B cell (primary cell): ENCODE measurements around the gene NRBP1. TPM values are rescaled to one million over a fixed set of nuclear protein-coding genes. Genes with fewer than 3 reads are reported as not detected.

ENCODE experiments used
- ATAC-seq: fragments of 200-7000 bp; cut with Tn5 transposase; one replicate; pipeline ENCODE4 v1.10.0; 2021; ENCODE audit warnings: low read depth, mild to moderate bottlenecking, moderate number of reproducible peaks, moderate library complexity
- CTCF ChIA-PET: fragments of 350-600 bp; sonication (Branson Sonifier 250); formaldehyde crosslinking; loops from one replicate; lab custom pipeline; 2021; ENCODE audit warnings: antibody characterized with exemption, inconsistent platforms; lab: Charles Lee
- POLR2A ChIA-PET: fragments of 350-600 bp; sonication (Branson Sonifier 250); formaldehyde crosslinking; loops from one replicate; lab custom pipeline; 2021; ENCODE audit warnings: antibody characterized with exemption; lab: Charles Lee
- DNase-seq: peaks from one replicate; pipeline ENCODE4 v3.0.0; 2013
- H2AFZ ChIP-seq: 2 replicates; pipeline ENCODE4 v1.6.1; 2012; ENCODE audit warnings: mild to moderate bottlenecking, low read depth, low read length; ENCODE audit not compliant: insufficient read depth, poor library complexity, severe bottlenecking
- H3K27ac ChIP-seq, 2 donors: 1 replicate in 1 of 2; 2 replicates in 1 of 2; pipeline ENCODE4 v1.5.1; 2012 to 2013; ENCODE audit warnings: low read length in 2 of 2, mild to moderate bottlenecking in 2 of 2, moderate library complexity in 1 of 2
- H3K27me3 ChIP-seq, 4 experiments: fragments of 200-600 bp in 1 of 4; sonication (generic) in 1 of 4; replicated peaks in 1 of 4; 1 replicate in 2 of 4; 2 replicates in 2 of 4; pipeline versions ENCODE4 v1.6.1 to v1.7.0; 2013 to 2016; ENCODE audit warnings: low read length in 3 of 4, mild to moderate bottlenecking in 2 of 4, mixed read lengths in 1 of 4, moderate library complexity in 1 of 4; ENCODE audit not compliant: insufficient read depth in 4 of 4, control insufficient read depth in 3 of 4; ENCODE audit errors: control extremely low read depth in 1 of 4
- H3K36me3 ChIP-seq, 2 experiments: replicated peaks in 1 of 2; 1 replicate in 1 of 2; 2 replicates in 1 of 2; pipeline versions ENCODE4 v1.6.1 to v1.7.1; 2013; ENCODE audit warnings: low read length in 1 of 2; ENCODE audit not compliant: insufficient read depth in 2 of 2, control insufficient read depth in 1 of 2; ENCODE audit errors: control extremely low read depth in 1 of 2, extremely low read depth in 1 of 2
- H3K4me1 ChIP-seq, 2 donors: fragments of 200-600 bp in 1 of 2; sonication (generic) in 1 of 2; 1 replicate in 1 of 2; 2 replicates in 1 of 2; pipeline versions ENCODE4 v1.5.1 to v1.6.1; 2013 to 2017; ENCODE audit warnings: low read length in 2 of 2; ENCODE audit not compliant: control insufficient read depth in 2 of 2, insufficient read depth in 2 of 2
- H3K4me2 ChIP-seq: replicated peaks from 2 replicates; pipeline ENCODE3; 2012; ENCODE audit warnings: mild to moderate bottlenecking, low read depth, low read length; ENCODE audit not compliant: poor library complexity, severe bottlenecking
- H3K4me3 ChIP-seq, 5 experiments: fragments of 200-600 bp in 1 of 5; sonication (generic) in 1 of 5; 1 replicate in 3 of 5; 2 replicates in 2 of 5; pipeline versions ENCODE4 v1.5.1 to v1.7.0; 2011 to 2016; ENCODE audit warnings: low read length in 4 of 5, mild to moderate bottlenecking in 4 of 5, low read depth in 2 of 5, control low read depth in 1 of 5, moderate library complexity in 1 of 5; ENCODE audit not compliant: insufficient read depth in 1 of 5; ENCODE audit errors: control extremely low read depth in 1 of 5, extremely low read depth in 1 of 5
- H3K79me2 ChIP-seq: fragments of 200-600 bp; sonication (generic); one replicate; pipeline ENCODE4 v1.6.0; 2016; ENCODE audit warnings: low read length; ENCODE audit not compliant: control insufficient read depth, insufficient read depth
- H3K9ac ChIP-seq: fragments of 200-600 bp; sonication (generic); 2 replicates; pipeline ENCODE4 v1.6.1; 2017; ENCODE audit warnings: mild to moderate bottlenecking, low read length, moderate library complexity
- H3K9me3 ChIP-seq, 3 donors: one replicate each; pipeline versions ENCODE4 v1.6.1 to v1.7.1; 2013; ENCODE audit warnings: low read length in 2 of 3; ENCODE audit not compliant: control insufficient read depth in 2 of 3, insufficient read depth in 1 of 3; ENCODE audit errors: control extremely low read depth in 1 of 3
- H4K20me1 ChIP-seq: 2 replicates; pipeline ENCODE4 v1.6.0; 2012; ENCODE audit warnings: mild to moderate bottlenecking, low read length; ENCODE audit not compliant: insufficient read depth, control insufficient read depth, poor library complexity, severe bottlenecking
- H3K27ac Mint-ChIP-seq: one replicate; pipeline ENCODE4 v1.8.0; 2021; ENCODE audit warnings: mixed read lengths
- H3K27me3 Mint-ChIP-seq: one replicate; pipeline ENCODE4 v1.8.0; 2021; ENCODE audit warnings: mixed read lengths
- H3K4me1 Mint-ChIP-seq: one replicate; pipeline ENCODE4 v1.8.0; 2021; ENCODE audit warnings: mixed read lengths
- H3K4me3 Mint-ChIP-seq: one replicate; pipeline ENCODE4 v1.8.0; 2021; ENCODE audit warnings: mixed read lengths
- H3K9me3 Mint-ChIP-seq: one replicate; pipeline ENCODE4 v1.8.0; 2022; ENCODE audit warnings: mixed read lengths; ENCODE audit not compliant: insufficient read depth
- CTCF ChIP-seq: fragments of 200-600 bp; IDR thresholded peaks from one replicate; pipeline ENCODE4 v1.8.0; 2022; ENCODE audit warnings: antibody characterized with exemption, mild to moderate bottlenecking
- EZH2 ChIP-seq: IDR thresholded peaks from 2 replicates; pipeline ENCODE4 v1.6.1; 2012; ENCODE audit warnings: borderline replicate concordance, low read depth, mild to moderate bottlenecking, moderate library complexity, low read length; ENCODE audit not compliant: insufficient read depth, poor library complexity, severe bottlenecking
- WGBS: methylation state at CpG from one replicate; pipeline ENCODE4 v1.1.5; 2013; ENCODE audit warnings: missing lambda C conversion rate; ENCODE audit not compliant: insufficient coverage; 5-methylcytosine and 5-hydroxymethylcytosine counted together
- intact Hi-C: fragments of 100-400 bp; cut with micrococcal nuclease; formaldehyde crosslinking; loops from one replicate; pipeline ENCODE4 v1.10.0; 2022
- polyA plus RNA-seq: library from polyadenylated mRNA; depleted of rRNA; stranded (reverse); fragments of >200 nt; gene quantifications from 2 replicates; pipeline ENCODE4 v1.2.3, GENCODE V29; 2012
- total RNA-seq, 2 donors: library from RNA; stranded (reverse); fragments of 120-200 nt in 1 of 2; gene quantifications; 1 replicate in 1 of 2; 2 replicates in 1 of 2; pipeline versions ENCODE4 v1.2.3 to v1.2.4, GENCODE V29; 2013 to 2022

The NRBP1 gene
- total and polyA plus RNA-seq, 2 donors (not counting 1 experiment from before 2014, with no cell fraction given), result 69.2 to 115 TPM

GRCh38 chr2:27453968-27454367, 25.5 kb downstream of the NRBP1 start:
- no peak overlapping the region for H3K4me2 ChIP-seq
- H3K27ac Mint-ChIP-seq, result no peak overlapping the region
- no peaks in the 10 kb centered on the region for H3K4me1 Mint-ChIP-seq

GRCh38 chr2:27461118-27461517, 32.7 kb downstream of the NRBP1 start:
- POLR2A ChIA-PET, result no interaction called here
- Histone ChIP-seq H3K4me1 (no peaks in the 10 kb centered on the region), H3K36me3 (peaks cover 0 to 12% of the 10 kb centered on the region in 2 experiments), H4K20me1 (no peaks in the 10 kb centered on the region), H3K9ac (no peak overlapping the region), H3K79me2 (no peaks in the 10 kb centered on the region), H3K27me3 (no peaks in the 10 kb centered on the region), H3K4me2 (no peak overlapping the region), H2AFZ (no peak overlapping the region), H3K27ac (no peak overlapping the region), H3K4me3 (no peak overlapping the region), H3K9me3 (no peaks in the 10 kb centered on the region)
- H3K4me3 Mint-ChIP-seq, result no peak overlapping the region
- no peaks in the 10 kb centered on the region for H3K9me3 Mint-ChIP-seq
- intact Hi-C loops, result no loop called here
- 67% methylated on average over 6 of the region's 8 CpGs for WGBS
- no peak for DNase-seq
- no peak for ATAC-seq
- TF ChIP-seq CTCF (no peak), EZH2 (no peak)
- H3K27me3 Mint-ChIP-seq, result no peaks in the 10 kb centered on the region
- H3K27ac Mint-ChIP-seq, result no peak overlapping the region
- H3K4me1 Mint-ChIP-seq, result no peaks in the 10 kb centered on the region
- CTCF ChIA-PET, result no interaction called here

More at GRCh38 chr2:27453968-27454367, 25.5 kb downstream of the NRBP1 start:
- no peak overlapping the region for H3K4me3 ChIP-seq
- H3K4me3 Mint-ChIP-seq, result no peak overlapping the region
- no peaks in the 10 kb centered on the region for H3K9me3 Mint-ChIP-seq
- H3K27me3 Mint-ChIP-seq, result no peaks in the 10 kb centered on the region
- ChIA-PET POLR2A (no interaction called here), CTCF (no interaction called here)
- no peak for DNase-seq
- intact Hi-C loops, result no loop called here
- H3K27me3 ChIP-seq, result no peaks in the 10 kb centered on the region
- TF ChIP-seq EZH2, result no peak
- TF ChIP-seq CTCF, result no peak
- H3K79me2 ChIP-seq, result no peaks in the 10 kb centered on the region
- 97% methylated on average over 7 of the region's 7 CpGs for WGBS
- H4K20me1 ChIP-seq, result no peaks in the 10 kb centered on the region
- H2AFZ ChIP-seq, result no peak overlapping the region
- no peak overlapping the region for H3K27ac ChIP-seq
- peaks cover 6 to 29% of the 10 kb centered on the region in 2 experiments for H3K36me3 ChIP-seq
- no peaks in the 10 kb centered on the region for H3K4me1 ChIP-seq
- no peaks in the 10 kb centered on the region for H3K9me3 ChIP-seq
- ATAC-seq, result no peak
- no peak overlapping the region for H3K9ac ChIP-seq
